Activated naive CD8-positive, alpha-beta T cell treated with anti-CD3 and anti-CD28 coated beads for 36 hours (primary cell): Measurements from ENCODE around the gene MRPS27. TPM values are rescaled to one million over a fixed set of nuclear protein-coding genes. Genes with fewer than 3 reads are reported as not detected.
A peak's percentile ranks its signal among the peaks of the same experiment; 100 is the strongest.

Experiments used
- DNase-seq: peaks from one replicate; pipeline ENCODE4 v3.0.0; 2021
- H3K27ac Mint-ChIP-seq: one replicate; pipeline ENCODE4 v1.8.0; 2022; ENCODE audit warnings: mild to moderate bottlenecking, moderate library complexity, mixed read lengths
- H3K27me3 Mint-ChIP-seq: one replicate; pipeline ENCODE4 v1.8.0; 2022; ENCODE audit warnings: mild to moderate bottlenecking, mixed read lengths
- H3K36me3 Mint-ChIP-seq: one replicate; pipeline ENCODE4 v1.8.0; 2021; ENCODE audit warnings: mild to moderate bottlenecking, mixed read lengths
- H3K4me1 Mint-ChIP-seq: one replicate; pipeline ENCODE4 v1.8.0; 2021; ENCODE audit warnings: mixed read lengths
- H3K4me3 Mint-ChIP-seq: one replicate; pipeline ENCODE4 v1.8.0; 2022; ENCODE audit warnings: mild to moderate bottlenecking, moderate library complexity, mixed read lengths
- H3K9me3 Mint-ChIP-seq: one replicate; pipeline ENCODE4 v1.8.0; 2022; ENCODE audit warnings: mixed read lengths
- total RNA-seq, 2 experiments: library from RNA; stranded (reverse); gene quantifications; one replicate each; pipeline ENCODE4 v1.2.3, GENCODE V29; 2021

The MRPS27 gene
- total RNA-seq, 2 experiments from 2014 or later = 102 TPM

- Mint-ChIP-seq H3K27ac (no peak overlapping the region), H3K4me3 (no peak overlapping the region), H3K36me3 (peaks cover 32% of the 10 kb centered on the region)
These were observed 33.2 kb downstream of the MRPS27 start for GRCh38 chr5:72286798-72287197.

GRCh38 chr5:72285424-72285821 is 34.6 kb downstream of the MRPS27 start:
- Mint-ChIP-seq H3K27me3 (no peaks in the 10 kb centered on the region), H3K4me1 (peaks cover 3% of the 10 kb centered on the region), H3K9me3 (no peaks in the 10 kb centered on the region), H3K36me3 (peaks cover 31% of the 10 kb centered on the region), H3K27ac (no peak overlapping the region), H3K4me3 (no peak overlapping the region)
- no peak for DNase-seq

More at GRCh38 chr5:72286798-72287197, 33.2 kb downstream of the MRPS27 start:
- DNase-seq = no peak
- Mint-ChIP-seq H3K27me3 (no peaks in the 10 kb centered on the region), H3K9me3 (no peaks in the 10 kb centered on the region), H3K4me1 (peaks cover 3% of the 10 kb centered on the region)

GRCh38 chr5:72284559-72285423 is 35.2 kb downstream of the MRPS27 start:
- no peak overlapping the region for H3K27ac Mint-ChIP-seq

GRCh38 chr5:72283358-72283757 is 36.7 kb downstream of the MRPS27 start:
- Mint-ChIP-seq H3K27ac (no peak overlapping the region), H3K36me3 (peaks cover 30% of the 10 kb centered on the region), H3K4me3 (no peak overlapping the region), H3K27me3 (no peaks in the 10 kb centered on the region), H3K9me3 (no peaks in the 10 kb centered on the region), H3K4me1 (peaks cover 3% of the 10 kb centered on the region)
- no peak for DNase-seq

More at GRCh38 chr5:72284559-72285423, 35.2 kb downstream of the MRPS27 start:
- Mint-ChIP-seq H3K9me3 (no peaks in the 10 kb centered on the region), H3K4me1 (peaks cover 3% of the 10 kb centered on the region), H3K36me3 (peaks cover 30% of the 10 kb centered on the region), H3K4me3 (no peak overlapping the region), H3K27me3 (no peaks in the 10 kb centered on the region)
- no peak for DNase-seq

GRCh38 chr5:72282878-72283277 is 37.2 kb downstream of the MRPS27 start:
- peaks cover 33% of the 10 kb centered on the region for H3K36me3 Mint-ChIP-seq
- no peak overlapping the region for H3K27ac Mint-ChIP-seq
- H3K9me3 Mint-ChIP-seq = no peaks in the 10 kb centered on the region
- H3K4me1 Mint-ChIP-seq = peaks cover 3% of the 10 kb centered on the region
- no peak overlapping the region for H3K4me3 Mint-ChIP-seq
- no peak for DNase-seq
- no peaks in the 10 kb centered on the region for H3K27me3 Mint-ChIP-seq

- H3K9me3 Mint-ChIP-seq = peaks cover 2% of the 10 kb centered on the region
- no peak for DNase-seq
- H3K4me3 Mint-ChIP-seq = no peak overlapping the region
- peaks cover 40% of the 10 kb centered on the region for H3K36me3 Mint-ChIP-seq
- no peak overlapping the region for H3K27ac Mint-ChIP-seq
- H3K4me1 Mint-ChIP-seq = peaks cover 3% of the 10 kb centered on the region
- no peaks in the 10 kb centered on the region for H3K27me3 Mint-ChIP-seq
These were observed 38.1 kb downstream of the MRPS27 start for GRCh38 chr5:72281764-72282499.

- Mint-ChIP-seq H3K36me3 (peaks cover 45% of the 10 kb centered on the region), H3K4me1 (peaks cover 3% of the 10 kb centered on the region), H3K27me3 (no peaks in the 10 kb centered on the region), H3K27ac (no peak overlapping the region), H3K9me3 (peaks cover 2% of the 10 kb centered on the region), H3K4me3 (no peak overlapping the region)
- DNase-seq = no peak
These were observed 38.6 kb downstream of the MRPS27 start for GRCh38 chr5:72281430-72281763.

GRCh38 chr5:72280581-72281069 is 39.4 kb downstream of the MRPS27 start:
- no peak for DNase-seq
- Mint-ChIP-seq H3K4me3 (no peak overlapping the region), H3K36me3 (peaks cover 53% of the 10 kb centered on the region), H3K27ac (no peak overlapping the region), H3K27me3 (no peaks in the 10 kb centered on the region), H3K9me3 (peaks cover 3% of the 10 kb centered on the region), H3K4me1 (peaks cover 7% of the 10 kb centered on the region)

GRCh38 chr5:72276219-72276752 is 43.8 kb downstream of the MRPS27 start:
- H3K27me3 Mint-ChIP-seq = no peaks in the 10 kb centered on the region
- DNase-seq = no peak
- H3K36me3 Mint-ChIP-seq = peaks cover 54% of the 10 kb centered on the region
- no peak overlapping the region for H3K27ac Mint-ChIP-seq
- H3K4me1 Mint-ChIP-seq = peaks cover 7% of the 10 kb centered on the region
- peaks cover 3% of the 10 kb centered on the region for H3K9me3 Mint-ChIP-seq
- no peak overlapping the region for H3K4me3 Mint-ChIP-seq

- no peaks in the 10 kb centered on the region for H3K27me3 Mint-ChIP-seq
- H3K27ac Mint-ChIP-seq = no peak overlapping the region
These were observed 46.5 kb downstream of the MRPS27 start for GRCh38 chr5:72273547-72273946.

GRCh38 chr5:72272398-72272797 is 47.6 kb downstream of the MRPS27 start:
- H3K4me3 Mint-ChIP-seq = no peak overlapping the region
- no peak for DNase-seq
- H3K9me3 Mint-ChIP-seq = peaks cover 1% of the 10 kb centered on the region
- peaks cover 17% of the 10 kb centered on the region for H3K4me1 Mint-ChIP-seq
- no peak overlapping the region for H3K27ac Mint-ChIP-seq
- H3K36me3 Mint-ChIP-seq = peaks cover 49% of the 10 kb centered on the region
- H3K27me3 Mint-ChIP-seq = no peaks in the 10 kb centered on the region

More at GRCh38 chr5:72273547-72273946, 46.5 kb downstream of the MRPS27 start:
- H3K4me1 Mint-ChIP-seq = peaks cover 12% of the 10 kb centered on the region
- no peak for DNase-seq
- peaks cover 49% of the 10 kb centered on the region for H3K36me3 Mint-ChIP-seq
- H3K4me3 Mint-ChIP-seq = no peak overlapping the region
- H3K9me3 Mint-ChIP-seq = peaks cover 3% of the 10 kb centered on the region

- Mint-ChIP-seq H3K4me3 (no peak overlapping the region), H3K27ac (no peak overlapping the region), H3K36me3 (peaks cover 42% of the 10 kb centered on the region), H3K4me1 (peaks cover 17% of the 10 kb centered on the region), H3K27me3 (no peaks in the 10 kb centered on the region), H3K9me3 (peaks cover 1% of the 10 kb centered on the region)
- no peak for DNase-seq
These were observed 48.3 kb downstream of the MRPS27 start for GRCh38 chr5:72271702-72272101.

GRCh38 chr5:72270037-72270436 is 50.0 kb downstream of the MRPS27 start:
- Mint-ChIP-seq H3K36me3 (peaks cover 37% of the 10 kb centered on the region), H3K4me3 (no peak overlapping the region), H3K9me3 (no peaks in the 10 kb centered on the region), H3K27ac (no peak overlapping the region), H3K4me1 (peaks cover 14% of the 10 kb centered on the region), H3K27me3 (no peaks in the 10 kb centered on the region)
- no peak for DNase-seq

GRCh38 chr5:72269411-72269780 is 50.6 kb downstream of the MRPS27 start:
- peaks cover 13% of the 10 kb centered on the region for H3K4me1 Mint-ChIP-seq
- no peaks in the 10 kb centered on the region for H3K9me3 Mint-ChIP-seq
- H3K4me3 Mint-ChIP-seq = no peak overlapping the region
- no peak overlapping the region for H3K27ac Mint-ChIP-seq
- no peaks in the 10 kb centered on the region for H3K27me3 Mint-ChIP-seq
- no peak for DNase-seq
- H3K36me3 Mint-ChIP-seq = peaks cover 37% of the 10 kb centered on the region

- no peaks in the 10 kb centered on the region for H3K27me3 Mint-ChIP-seq
- no peaks in the 10 kb centered on the region for H3K9me3 Mint-ChIP-seq
- H3K36me3 Mint-ChIP-seq = peaks cover 38% of the 10 kb centered on the region
- peaks cover 16% of the 10 kb centered on the region for H3K4me1 Mint-ChIP-seq
- H3K27ac Mint-ChIP-seq = no peak overlapping the region
- no peak overlapping the region for H3K4me3 Mint-ChIP-seq
- peak; percentile 18 for DNase-seq
These were observed 51.2 kb downstream of the MRPS27 start for GRCh38 chr5:72268753-72269410.
